Peyer's patch (tissue), 4 donors: ENCODE measurements around the gene SMURF1.

Source experiments
- POLR2A ChIP-seq, 2 donors: fragments of 450-650 bp; IDR thresholded peaks; one replicate each; pipeline ENCODE4 v1.5.1; 2017; ENCODE audit warnings: antibody characterized with exemption in 2 of 2, mild to moderate bottlenecking in 2 of 2, moderate library complexity in 2 of 2
- TF ChIP-seq, protein P1 (sequence below), 6 experiments: fragments of 450-650 bp in 4 of 6; fragments of 200-600 bp in 2 of 6; sonication (generic) in 1 of 6; IDR thresholded peaks; one replicate each; pipeline ENCODE4 v1.5.1; 2017 to 2019; ENCODE audit warnings: antibody characterized with exemption in 6 of 6, mild to moderate bottlenecking in 3 of 6, moderate library complexity in 1 of 6

GRCh38 chr7:99089914-99090629, 53.8 kb downstream of the SMURF1 start:
- TF ChIP-seq, protein P1, sequence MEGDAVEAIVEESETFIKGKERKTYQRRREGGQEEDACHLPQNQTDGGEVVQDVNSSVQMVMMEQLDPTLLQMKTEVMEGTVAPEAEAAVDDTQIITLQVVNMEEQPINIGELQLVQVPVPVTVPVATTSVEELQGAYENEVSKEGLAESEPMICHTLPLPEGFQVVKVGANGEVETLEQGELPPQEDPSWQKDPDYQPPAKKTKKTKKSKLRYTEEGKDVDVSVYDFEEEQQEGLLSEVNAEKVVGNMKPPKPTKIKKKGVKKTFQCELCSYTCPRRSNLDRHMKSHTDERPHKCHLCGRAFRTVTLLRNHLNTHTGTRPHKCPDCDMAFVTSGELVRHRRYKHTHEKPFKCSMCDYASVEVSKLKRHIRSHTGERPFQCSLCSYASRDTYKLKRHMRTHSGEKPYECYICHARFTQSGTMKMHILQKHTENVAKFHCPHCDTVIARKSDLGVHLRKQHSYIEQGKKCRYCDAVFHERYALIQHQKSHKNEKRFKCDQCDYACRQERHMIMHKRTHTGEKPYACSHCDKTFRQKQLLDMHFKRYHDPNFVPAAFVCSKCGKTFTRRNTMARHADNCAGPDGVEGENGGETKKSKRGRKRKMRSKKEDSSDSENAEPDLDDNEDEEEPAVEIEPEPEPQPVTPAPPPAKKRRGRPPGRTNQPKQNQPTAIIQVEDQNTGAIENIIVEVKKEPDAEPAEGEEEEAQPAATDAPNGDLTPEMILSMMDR (IDR thresholded peaks at IDR 0.05): no peak
- TF ChIP-seq POLR2A (IDR thresholded peaks at IDR 0.05): no peak
